Liver (tissue), 2 donors: ENCODE measurements around the gene SYK.

Experiments
- FOXA1 ChIP-seq: IDR thresholded peaks from 2 replicates; pipeline ENCODE4 v1.6.1; 2016; ENCODE audit warnings: antibody characterized with exemption
- YY1 ChIP-seq: IDR thresholded peaks from 2 replicates; pipeline ENCODE4 v1.6.1; 2016; ENCODE audit warnings: antibody characterized with exemption, mild to moderate bottlenecking
- TF ChIP-seq, protein P1 (sequence below): fragments of 150-350 bp; IDR thresholded peaks from 2 replicates; pipeline ENCODE4 v1.5.1; 2017; ENCODE audit warnings: improper control_type of control experiment, low read depth, low read length; ENCODE audit not compliant: missing input control
- donor health status: healthy.

GRCh38 chr9:90870621-90871326, 69.2 kb downstream of the SYK start:
- TF ChIP-seq, protein P1, sequence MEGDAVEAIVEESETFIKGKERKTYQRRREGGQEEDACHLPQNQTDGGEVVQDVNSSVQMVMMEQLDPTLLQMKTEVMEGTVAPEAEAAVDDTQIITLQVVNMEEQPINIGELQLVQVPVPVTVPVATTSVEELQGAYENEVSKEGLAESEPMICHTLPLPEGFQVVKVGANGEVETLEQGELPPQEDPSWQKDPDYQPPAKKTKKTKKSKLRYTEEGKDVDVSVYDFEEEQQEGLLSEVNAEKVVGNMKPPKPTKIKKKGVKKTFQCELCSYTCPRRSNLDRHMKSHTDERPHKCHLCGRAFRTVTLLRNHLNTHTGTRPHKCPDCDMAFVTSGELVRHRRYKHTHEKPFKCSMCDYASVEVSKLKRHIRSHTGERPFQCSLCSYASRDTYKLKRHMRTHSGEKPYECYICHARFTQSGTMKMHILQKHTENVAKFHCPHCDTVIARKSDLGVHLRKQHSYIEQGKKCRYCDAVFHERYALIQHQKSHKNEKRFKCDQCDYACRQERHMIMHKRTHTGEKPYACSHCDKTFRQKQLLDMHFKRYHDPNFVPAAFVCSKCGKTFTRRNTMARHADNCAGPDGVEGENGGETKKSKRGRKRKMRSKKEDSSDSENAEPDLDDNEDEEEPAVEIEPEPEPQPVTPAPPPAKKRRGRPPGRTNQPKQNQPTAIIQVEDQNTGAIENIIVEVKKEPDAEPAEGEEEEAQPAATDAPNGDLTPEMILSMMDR = peak; percentile 81
- TF ChIP-seq FOXA1 (no peak), YY1 (no peak)
